ENCODE results near the gene SCN1A. TPM values are rescaled to one million over a fixed set of nuclear protein-coding genes. Genes with fewer than 3 reads are reported as not detected.

Gene SCN1A
- total and polyA plus RNA-seq, 2 donors (not counting 3 experiments of a cell fraction or from before 2014, with no cell fraction given), result not detected

- Histone ChIP-seq H3K9me1 (replicated peaks; ENCODE audit: control insufficient read depth, extremely low read depth, insufficient read depth, low read length) (no peaks in the 10 kb centered on the region), H4K20me1 (replicated peaks; ENCODE audit: control insufficient read depth, extremely low read depth, insufficient read depth, low read length) (no peaks in the 10 kb centered on the region), H3K4me3 (replicated peaks in 1 of 3; ENCODE audit: insufficient read depth in 1 of 3, low read depth in 1 of 3, low read length in 3 of 3) (no peak overlapping the region), H3K27ac (ENCODE audit: insufficient read depth, low read depth, low read length) (no peak overlapping the region), H3K9ac (replicated peaks; ENCODE audit: extremely low read depth, insufficient read depth, low read length) (no peak overlapping the region), H3K27me3 (ENCODE audit: control insufficient read depth in 2 of 2, insufficient read depth in 2 of 2, low read length in 2 of 2) (no peaks in the 10 kb centered on the region), H3K9me3 (replicated peaks; ENCODE audit: control insufficient read depth, insufficient read depth, low read length) (no peaks in the 10 kb centered on the region), H3K4me2 (ENCODE audit: insufficient read depth, low read length) (no peak overlapping the region), H2AFZ (ENCODE audit: low read depth, low read length) (no peak overlapping the region), H3K79me2 (ENCODE audit: control insufficient read depth, insufficient read depth, low read length) (no peaks in the 10 kb centered on the region), H3K36me3 (ENCODE audit: control insufficient read depth in 2 of 2, extremely low read depth in 1 of 2, insufficient read depth in 2 of 2, low read length in 2 of 2) (no peaks in the 10 kb centered on the region), H3K4me1 (ENCODE audit: control insufficient read depth, extremely low read depth, insufficient read depth, low read length) (no peaks in the 10 kb centered on the region)
- BruUV-seq (replicated peaks), result no TSS peak
- dilution Hi-C loops (cut with MboI; ENCODE audit: extremely low pct_ligation_motif_present, low sequenced_read_pairs) (no loop called here), intact Hi-C loops (cut with micrococcal nuclease) (no loop called here)
- ChIA-PET CTCF (interaction anchor here (1.6 kb wide), 1 partner anchor 166 kb away, joined by 6 read pairs; the partner anchor contains the start of gene SCN1A), POLR2A (no interaction called here)
- FAIRE-seq (no peak), DNase-seq (ENCODE audit: low read depth, low spot score) (no peak)
- TF ChIP-seq GATA2 (IDR thresholded peaks at IDR 0.05; ENCODE audit: insufficient read depth, insufficient read length, low read depth, low read length) (no peak), JUN (IDR thresholded peaks at IDR 0.05; ENCODE audit: borderline replicate concordance, insufficient read depth, insufficient read length, low read depth) (no peak)
These were observed 166.0 kb downstream of the SCN1A start for GRCh38 chr2:165961818-165962217.

GRCh38 chr2:165959371-165959770, 168.4 kb downstream of the SCN1A start:
- Histone ChIP-seq H4K20me1 (replicated peaks; ENCODE audit: control insufficient read depth, extremely low read depth, insufficient read depth, low read length) (no peaks in the 10 kb centered on the region), H3K9me3 (replicated peaks; ENCODE audit: control insufficient read depth, insufficient read depth, low read length) (no peaks in the 10 kb centered on the region), H3K27me3 (ENCODE audit: control insufficient read depth in 2 of 2, insufficient read depth in 2 of 2, low read length in 2 of 2) (no peaks in the 10 kb centered on the region), H3K9ac (replicated peaks; ENCODE audit: extremely low read depth, insufficient read depth, low read length) (no peak overlapping the region), H3K79me2 (ENCODE audit: control insufficient read depth, insufficient read depth, low read length) (no peaks in the 10 kb centered on the region), H3K36me3 (ENCODE audit: control insufficient read depth in 2 of 2, extremely low read depth in 1 of 2, insufficient read depth in 2 of 2, low read length in 2 of 2) (no peaks in the 10 kb centered on the region), H3K4me2 (ENCODE audit: insufficient read depth, low read length) (no peak overlapping the region), H3K27ac (ENCODE audit: insufficient read depth, low read depth, low read length) (no peak overlapping the region), H3K4me1 (ENCODE audit: control insufficient read depth, extremely low read depth, insufficient read depth, low read length) (peaks cover 4% of the 10 kb centered on the region), H2AFZ (ENCODE audit: low read depth, low read length) (no peak overlapping the region), H3K9me1 (replicated peaks; ENCODE audit: control insufficient read depth, extremely low read depth, insufficient read depth, low read length) (no peaks in the 10 kb centered on the region), H3K4me3 (replicated peaks in 1 of 3; ENCODE audit: insufficient read depth in 1 of 3, low read depth in 1 of 3, low read length in 3 of 3) (no peak overlapping the region)
- FAIRE-seq, result no peak
- dilution Hi-C loops (cut with MboI; ENCODE audit: extremely low pct_ligation_motif_present, low sequenced_read_pairs), result no loop called here
- intact Hi-C loops (cut with micrococcal nuclease), result no loop called here
- BruUV-seq (replicated peaks), result no TSS peak
- CTCF ChIA-PET, result interaction anchor here (1.1 to 1.4 kb wide), 4 partner anchors 68 to 169 kb away, joined by 3 to 12 read pairs (median 4); partner anchors contain the start of gene SCN1A
- POLR2A ChIA-PET, result no interaction called here
- TF ChIP-seq POLR2A (IDR thresholded peaks at IDR 0.05; ENCODE audit: low read depth, low read length), result no peak
- DNase-seq (ENCODE audit: low read depth, low spot score), result no peak

Data from endothelial cell of umbilical vein (primary cell).